H1 (cell line): ENCODE results near the gene OLAH. TPM values are rescaled to one million over a fixed set of nuclear protein-coding genes. Genes with fewer than 3 reads are reported as not detected.

Experiments
- CTCF ChIA-PET: fragments of 300-600 bp; sonication (Branson Sonifier 250); formaldehyde crosslinking; loops from one replicate; lab custom pipeline; 2021; ENCODE audit not compliant: partially characterized antibody; lab: Charles Lee
- POLR2A ChIA-PET: fragments of 300-600 bp; sonication (Branson Sonifier 250); formaldehyde crosslinking; loops from one replicate; lab custom pipeline; 2021; ENCODE audit warnings: inconsistent platforms; ENCODE audit not compliant: partially characterized antibody; lab: Charles Lee
- DNase-seq, 2 experiments: peaks; one replicate each; pipeline versions ENCODE4 v3.0.0 to v3.0.0-alpha.2; 2010 to 2022; ENCODE audit warnings: low spot score in 2 of 2, low read depth in 1 of 2, mixed read lengths in 1 of 2
- FAIRE-seq: peaks from 2 replicates; lab custom pipeline; 2011; peaks lifted over from hg19 to GRCh38; lab: Jason Lieb, UNC
- H2AFZ ChIP-seq: 2 replicates; pipeline ENCODE4 v1.8.1; 2012; ENCODE audit warnings: low read length, inconsistent platforms
- H2AK5ac ChIP-seq: 2 replicates; pipeline ENCODE4 v1.6.1; 2013; ENCODE audit warnings: low read depth, low read length
- H2BK120ac ChIP-seq: replicated peaks from 2 replicates; pipeline ENCODE3; 2013; ENCODE audit warnings: low read depth, low read length, inconsistent platforms
- H2BK12ac ChIP-seq: 2 replicates; pipeline ENCODE4 v1.6.1; 2013; ENCODE audit warnings: low read depth, low read length
- H2BK15ac ChIP-seq: 2 replicates; pipeline ENCODE4 v1.6.1; 2013; ENCODE audit warnings: low read length
- H2BK20ac ChIP-seq: 2 replicates; pipeline ENCODE4 v1.6.1; 2013; ENCODE audit warnings: low read length
- H2BK5ac ChIP-seq: 2 replicates; pipeline ENCODE4 v1.6.1; 2013; ENCODE audit warnings: low read depth, low read length
- H3K14ac ChIP-seq: 2 replicates; pipeline ENCODE4 v1.6.1; 2013; ENCODE audit warnings: inconsistent platforms; ENCODE audit not compliant: insufficient read length
- H3K18ac ChIP-seq: 2 replicates; pipeline ENCODE4 v1.6.1; 2013; ENCODE audit warnings: low read length; ENCODE audit errors: extremely low read depth
- H3K23ac ChIP-seq: 2 replicates; pipeline ENCODE4 v1.6.1; 2013; ENCODE audit warnings: inconsistent platforms; ENCODE audit not compliant: insufficient read length
- H3K23me2 ChIP-seq: 2 replicates; pipeline ENCODE4 v1.6.1; 2013; ENCODE audit warnings: low read depth, low read length
- H3K27ac ChIP-seq: 2 replicates; pipeline ENCODE4 v1.6.1; 2011; ENCODE audit warnings: low read depth, low read length, inconsistent platforms
- H3K27me3 ChIP-seq, 4 experiments: replicated peaks in 1 of 4; 1 replicate in 1 of 4; 2 replicates in 3 of 4; pipeline versions ENCODE4 v1.6.1 to v1.8.1; 2011 to 2013; ENCODE audit warnings: low read length in 3 of 4, mild to moderate bottlenecking in 3 of 4, inconsistent platforms in 2 of 4, mixed read lengths in 2 of 4, moderate library complexity in 1 of 4; ENCODE audit not compliant: control insufficient read depth in 3 of 4, insufficient read depth in 3 of 4; ENCODE audit errors: extremely low read depth in 1 of 4
- H3K36me3 ChIP-seq, 4 experiments: 2 replicates each; pipeline versions ENCODE4 v1.6.1 to v1.8.1; 2011 to 2013; ENCODE audit warnings: mild to moderate bottlenecking in 4 of 4, low read length in 3 of 4, moderate library complexity in 2 of 4, control low read depth in 1 of 4, inconsistent platforms in 1 of 4; ENCODE audit not compliant: insufficient read depth in 4 of 4, control insufficient read depth in 2 of 4
- H3K4ac ChIP-seq: replicated peaks from 2 replicates; pipeline ENCODE3; 2013; ENCODE audit warnings: low read length, low read depth, mixed read lengths, inconsistent platforms; ENCODE audit not compliant: insufficient read length
- H3K4me1 ChIP-seq, 4 experiments: replicated peaks in 1 of 4; 1 replicate in 1 of 4; 2 replicates in 3 of 4; pipeline versions ENCODE4 v1.6.1 to v1.8.1; 2011 to 2013; ENCODE audit warnings: low read length in 3 of 4, inconsistent platforms in 2 of 4, mixed read lengths in 1 of 4; ENCODE audit not compliant: insufficient read depth in 4 of 4, control insufficient read depth in 3 of 4
- H3K4me2 ChIP-seq, 2 experiments: 2 replicates each; pipeline versions ENCODE4 v1.6.1 to v1.8.1; 2011 to 2013; ENCODE audit warnings: low read depth in 2 of 2, low read length in 2 of 2, control low read depth in 1 of 2, inconsistent platforms in 1 of 2, mild to moderate bottlenecking in 1 of 2; ENCODE audit not compliant: insufficient read depth in 1 of 2
- H3K4me3 ChIP-seq, 4 experiments: fragments of 200-600, 300-600 bp in 1 of 4; sonication (generic), shearing (Covaris generic), sonication (Bioruptor Twin) in 1 of 4; 2 replicates each; pipeline versions ENCODE4 v1.5.1 to v1.8.1; 2011 to 2016; ENCODE audit warnings: low read length in 4 of 4, low read depth in 3 of 4, control low read depth in 2 of 4, inconsistent platforms in 2 of 4, mild to moderate bottlenecking in 2 of 4, mixed read lengths in 1 of 4, moderate library complexity in 1 of 4; ENCODE audit not compliant: insufficient read depth in 2 of 4; ENCODE audit errors: extremely low read depth in 1 of 4
- H3K56ac ChIP-seq: replicated peaks from 2 replicates; pipeline ENCODE3; 2013; ENCODE audit warnings: low read depth, mild to moderate bottlenecking, mixed read lengths, low read length, inconsistent platforms; ENCODE audit not compliant: insufficient read length
- H3K79me1 ChIP-seq: 2 replicates; pipeline ENCODE4 v1.6.1; 2013; ENCODE audit warnings: low read depth, low read length, control low read depth
- H3K79me2 ChIP-seq, 2 experiments: 2 replicates each; pipeline versions ENCODE4 v1.6.1 to v1.8.1; 2012 to 2013; ENCODE audit warnings: low read length in 2 of 2, mild to moderate bottlenecking in 2 of 2, inconsistent platforms in 1 of 2; ENCODE audit not compliant: insufficient read depth in 2 of 2, control insufficient read depth in 1 of 2
- H3K9ac ChIP-seq, 4 experiments: replicated peaks in 1 of 4; 1 replicate in 1 of 4; 2 replicates in 3 of 4; pipeline versions ENCODE4 v1.6.1 to v1.8.1; 2011 to 2013; ENCODE audit warnings: low read depth in 3 of 4, low read length in 3 of 4, control low read depth in 2 of 4, mild to moderate bottlenecking in 2 of 4, moderate library complexity in 2 of 4, inconsistent platforms in 1 of 4; ENCODE audit errors: extremely low read depth in 1 of 4
- H3K9me3 ChIP-seq, 2 experiments: 2 replicates each; pipeline versions ENCODE4 v1.6.1 to v1.8.1; 2012 to 2013; ENCODE audit warnings: mild to moderate bottlenecking in 2 of 2, moderate library complexity in 2 of 2, control low read depth in 1 of 2, inconsistent platforms in 1 of 2, low read depth in 1 of 2, low read length in 1 of 2, mixed read lengths in 1 of 2; ENCODE audit not compliant: insufficient read depth in 2 of 2
- H4K20me1 ChIP-seq, 2 experiments: replicated peaks in 1 of 2; 2 replicates each; pipeline versions ENCODE3 to v1.8.1; 2011 to 2013; ENCODE audit warnings: inconsistent platforms in 2 of 2, low read length in 2 of 2, mild to moderate bottlenecking in 1 of 2; ENCODE audit not compliant: insufficient read depth in 2 of 2, control insufficient read depth in 1 of 2
- H4K5ac ChIP-seq: 2 replicates; pipeline ENCODE4 v1.6.1; 2013; ENCODE audit warnings: low read length, low read depth, mixed read lengths, inconsistent platforms; ENCODE audit not compliant: insufficient read length
- H4K8ac ChIP-seq: 2 replicates; pipeline ENCODE4 v1.8.0; 2013; ENCODE audit warnings: mild to moderate bottlenecking, moderate library complexity, low read length, inconsistent platforms; ENCODE audit not compliant: insufficient read depth; ENCODE audit errors: extremely low read depth
- H4K91ac ChIP-seq: replicated peaks from 2 replicates; pipeline ENCODE3; 2013; ENCODE audit warnings: low read length, mixed read lengths, inconsistent platforms; ENCODE audit not compliant: insufficient read length
- CHD2 ChIP-seq: IDR thresholded peaks from 2 replicates; pipeline ENCODE4 v1.6.1; 2012; ENCODE audit warnings: low read length, improper control_type of control experiment
- CTCF ChIP-seq, 3 experiments: IDR thresholded peaks; 1 replicate in 2 of 3; 2 replicates in 1 of 3; pipeline versions ENCODE4 v1.5.1 to v1.6.1; 2011; ENCODE audit warnings: low read length in 3 of 3, mild to moderate bottlenecking in 3 of 3, inconsistent platforms in 2 of 3, low read depth in 1 of 3, moderate library complexity in 1 of 3; ENCODE audit not compliant: insufficient read depth in 1 of 3; ENCODE audit errors: control extremely low read depth in 1 of 3
- EZH2 ChIP-seq: fragments of 200-600 bp; sonication (generic); IDR thresholded peaks from 2 replicates; pipeline ENCODE4 v1.7.1; 2012; ENCODE audit warnings: low read depth, mild to moderate bottlenecking, moderate library complexity, low read length, inconsistent platforms; ENCODE audit not compliant: severe bottlenecking
- NANOG ChIP-seq: IDR thresholded peaks from 2 replicates; pipeline ENCODE4 v1.6.1; 2011; ENCODE audit warnings: low read length, low read depth, mild to moderate bottlenecking, inconsistent platforms; ENCODE audit not compliant: insufficient read depth, poor library complexity, severe bottlenecking
- NRF1 ChIP-seq: IDR thresholded peaks from 2 replicates; pipeline ENCODE4 v1.6.1; 2011; ENCODE audit warnings: mild to moderate bottlenecking, low read depth, low read length, improper control_type of control experiment
- PHF8 ChIP-seq: fragments of 200-600 bp; sonication (generic); conservative IDR thresholded peaks from 2 replicates; pipeline ENCODE4 v1.7.1; 2012; ENCODE audit warnings: low read depth, mild to moderate bottlenecking, inconsistent platforms, low read length, moderate library complexity
- POLR2A ChIP-seq, 2 experiments: IDR thresholded peaks; 1 replicate in 1 of 2; 2 replicates in 1 of 2; pipeline ENCODE4 v1.6.1; 2011; ENCODE audit warnings: low read depth in 2 of 2, low read length in 2 of 2, mild to moderate bottlenecking in 2 of 2; ENCODE audit errors: control extremely low read depth in 1 of 2
- SIRT6 ChIP-seq: IDR thresholded peaks from one replicate; pipeline ENCODE4 v1.7.1; 2012; ENCODE audit warnings: low read length, inconsistent platforms
- SP4 ChIP-seq: IDR thresholded peaks from 2 replicates; pipeline ENCODE4 v1.6.1; 2012; ENCODE audit warnings: low read length, inconsistent platforms
- TAF7 ChIP-seq: optimal IDR thresholded peaks from 2 replicates; pipeline ENCODE3; 2011; ENCODE audit warnings: low read depth, mild to moderate bottlenecking, inconsistent platforms, low read length, moderate library complexity, borderline replicate concordance
- WGBS, 2 experiments: shearing (Covaris generic) in 1 of 2; methylation state at CpG; one replicate each; pipeline versions ENCODE4 v1.1.6 to v1.1.7; 2013 to 2015; ENCODE audit warnings: low lambda C conversion rate in 2 of 2, mixed read lengths in 2 of 2, inconsistent platforms in 1 of 2, low coverage in 1 of 2, missing lambda C conversion rate in 1 of 2; ENCODE audit not compliant: insufficient replicate concordance in 2 of 2, insufficient coverage in 1 of 2, insufficient read length in 1 of 2; ENCODE audit errors: extremely low coverage in 1 of 2, missing lambda C conversion rate in 1 of 2; 5-methylcytosine and 5-hydroxymethylcytosine counted together
- polyA plus RNA-seq, 7 experiments: library from polyadenylated mRNA; depleted of rRNA in 3 of 7; stranded (reverse) in 5 of 7; unstranded in 2 of 7; fragments of >200 nt in 5 of 7; fragments of 200-250 nt in 2 of 7; gene quantifications; 1 replicate in 5 of 7; 2 replicates in 1 of 7; 4 replicates in 1 of 7; pipeline versions ENCODE4 v1.2.1 to v1.2.3, GENCODE V29; 2011 to 2013; ENCODE audit warnings: missing spikeins in 2 of 7, mixed read lengths in 2 of 7
- total RNA-seq: library from RNA; stranded (reverse); fragmentation: NEBNext Ultra II Directional; extraction: Animal tissue kit (Norgen Biotek cat#: 25700); gene quantifications from 2 replicates; pipeline ENCODE4 v1.2.1, GENCODE V29; 2021
- TF ChIP-seq, protein P1 (sequence below): IDR thresholded peaks from 2 replicates; pipeline ENCODE4 v1.6.1; 2011; ENCODE audit warnings: low read depth, mild to moderate bottlenecking, low read length; ENCODE audit not compliant: insufficient read depth

OLAH gene
- total and polyA plus RNA-seq, 2 of the 8 experiments (the other 6 are each of a cell fraction or from before 2014, with no cell fraction given), result not detected

- WGBS, 2 experiments, result 90% methylated on average over 8 of the region's 16 CpGs; no CpG with 5 or more reads in 1 of the 2 experiments
- H2BK15ac ChIP-seq, result no peak overlapping the region
- H4K91ac ChIP-seq, result no peak overlapping the region
- H3K9ac ChIP-seq, result no peak overlapping the region
- H2AK5ac ChIP-seq, result no peak overlapping the region
- FAIRE-seq (no peak), DNase-seq (no peak)
- H3K14ac ChIP-seq, result no peak overlapping the region
- no peak overlapping the region for H4K5ac ChIP-seq
- ChIA-PET CTCF (no interaction called here), POLR2A (no interaction called here)
- H4K8ac ChIP-seq, result no peak overlapping the region
- H3K4me1 ChIP-seq, result peaks cover 0 to 4% (median 0%) of the 10 kb centered on the region in 4 experiments; a peak in 1 of 7 replicates
- no peak overlapping the region for H3K18ac ChIP-seq
- H2BK12ac ChIP-seq, result no peak overlapping the region
- no peak overlapping the region for H2BK5ac ChIP-seq
- H3K23me2 ChIP-seq, result peaks cover 8% of the 10 kb centered on the region
- H3K27ac ChIP-seq, result no peak overlapping the region
- peaks cover 0 to 3% of the 10 kb centered on the region in 2 experiments; a peak in 2 of 4 replicates for H3K79me2 ChIP-seq
- H2BK120ac ChIP-seq, result no peak overlapping the region
- no peaks in the 10 kb centered on the region for H4K20me1 ChIP-seq
- H3K36me3 ChIP-seq, result no peaks in the 10 kb centered on the region
- H2AFZ ChIP-seq, result no peak overlapping the region
- H2BK20ac ChIP-seq, result no peak overlapping the region
- no peak overlapping the region for H3K4me3 ChIP-seq
- no peak overlapping the region for H3K56ac ChIP-seq
- H3K4me2 ChIP-seq, result no peak overlapping the region
- no peaks in the 10 kb centered on the region for H3K79me1 ChIP-seq
- no peaks in the 10 kb centered on the region; a peak in 1 of 7 replicates for H3K27me3 ChIP-seq
- no peak overlapping the region for H3K4ac ChIP-seq
- H3K23ac ChIP-seq, result no peak overlapping the region
- no peaks in the 10 kb centered on the region for H3K9me3 ChIP-seq
- TF ChIP-seq PHF8, result no peak
- no peak for TF ChIP-seq NANOG
- TF ChIP-seq CHD2, result no peak
- no peak for TF ChIP-seq NRF1
- TF ChIP-seq, protein P1, sequence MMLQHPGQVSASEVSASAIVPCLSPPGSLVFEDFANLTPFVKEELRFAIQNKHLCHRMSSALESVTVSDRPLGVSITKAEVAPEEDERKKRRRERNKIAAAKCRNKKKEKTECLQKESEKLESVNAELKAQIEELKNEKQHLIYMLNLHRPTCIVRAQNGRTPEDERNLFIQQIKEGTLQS, result no peak
- TF ChIP-seq EZH2, result no peak
- no peak for TF ChIP-seq POLR2A (IDR thresholded peaks at IDR 0.05; ENCODE audit: control extremely low read depth in 1 of 2, low read depth in 2 of 2, low read length in 2 of 2)
- TF ChIP-seq SIRT6, result no peak
- no peak for TF ChIP-seq TAF7
- no peak for TF ChIP-seq CTCF (IDR thresholded peaks at IDR 0.05; ENCODE audit: control extremely low read depth in 1 of 3, insufficient read depth in 1 of 3, low read depth in 1 of 3, low read length in 3 of 3)
- TF ChIP-seq SP4, result no peak
These were observed 49.2 kb downstream of the OLAH start for GRCh38 chr10:15092855-15093408.
